GM12873 (cell line): ENCODE results near the gene BACH2.

Experiments
- CTCF ChIP-seq: IDR thresholded peaks from 2 replicates; pipeline ENCODE4 v1.5.1; 2012; ENCODE audit warnings: low read depth, mild to moderate bottlenecking, moderate library complexity, low read length, control low read depth; ENCODE audit not compliant: insufficient read depth; ENCODE audit errors: missing control alignments

Gene BACH2

DNA sequence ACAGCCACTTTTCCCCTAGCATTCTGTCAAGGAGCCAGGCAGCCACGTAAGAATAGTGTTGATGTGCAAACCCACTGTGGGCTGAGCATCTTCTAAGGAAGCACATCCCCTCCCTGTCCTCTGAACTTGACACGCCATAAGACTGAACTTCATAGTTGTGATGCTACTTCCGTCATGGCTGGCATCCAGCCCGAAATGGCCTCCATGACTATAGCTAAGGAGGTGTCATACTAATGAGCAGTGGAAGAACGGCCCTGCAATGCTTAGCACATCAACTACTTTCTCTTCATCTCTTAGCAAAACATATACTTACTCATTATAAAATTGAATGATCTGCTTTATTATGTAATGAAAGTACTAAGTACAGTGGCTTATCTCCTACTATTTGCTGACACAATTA is 292.1 kb downstream of the BACH2 start:
- TF ChIP-seq CTCF: no peak

DNA sequence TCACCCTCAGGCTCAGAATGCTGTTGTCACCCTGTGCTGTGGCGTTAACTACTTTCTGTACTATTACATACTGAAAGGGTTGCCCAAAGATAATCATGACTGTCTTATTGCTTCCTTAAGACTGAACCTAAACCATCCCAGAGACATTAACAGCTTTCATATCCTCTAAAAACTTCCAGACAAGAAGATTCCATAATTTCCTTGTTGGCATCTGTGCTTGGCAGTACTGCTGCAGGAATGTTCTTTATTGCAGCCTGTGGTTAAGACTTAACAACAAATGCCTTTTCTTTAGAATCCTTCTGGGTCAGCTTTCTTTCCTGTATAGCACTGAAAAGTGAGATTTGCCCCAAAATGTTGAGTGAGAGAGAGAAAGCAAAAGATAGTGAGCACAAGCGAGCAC is 292.7 kb downstream of the BACH2 start:
- TF ChIP-seq CTCF: no peak

DNA sequence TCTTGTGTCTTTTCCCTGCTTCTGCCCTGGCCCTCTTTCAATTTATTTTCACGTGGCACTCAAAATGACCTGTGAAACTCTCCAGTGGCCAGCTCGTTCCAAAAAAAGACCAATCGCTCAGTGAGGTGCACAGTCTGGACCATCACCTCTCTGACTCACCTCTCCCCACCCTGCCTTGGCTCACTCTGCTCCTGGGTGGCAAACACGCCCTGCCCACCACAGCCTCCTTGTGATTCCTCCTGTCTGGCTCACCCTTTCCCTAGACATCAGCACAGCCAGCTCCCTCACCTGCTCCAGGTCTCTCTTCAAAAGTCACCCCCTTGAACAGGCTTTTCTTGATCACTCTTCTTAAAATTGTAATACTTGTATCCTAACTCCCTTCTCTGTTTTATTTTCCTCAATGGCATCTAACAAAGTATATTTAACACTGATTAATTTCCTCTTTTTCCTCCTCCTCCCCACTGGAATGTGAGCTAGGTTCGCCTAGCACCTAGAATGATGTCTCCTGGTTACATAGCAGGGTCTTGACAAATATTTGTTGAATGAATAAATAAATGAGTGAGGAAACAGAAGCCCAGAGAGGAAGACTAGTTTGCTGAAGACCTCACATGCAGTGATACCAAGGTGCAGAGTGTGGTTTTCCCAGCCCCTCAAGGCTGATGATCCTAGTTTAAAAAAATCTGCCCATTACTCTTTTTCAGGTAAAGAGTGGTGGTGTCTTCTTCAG is 293.4 kb downstream of the BACH2 start:
- TF ChIP-seq CTCF: no peak

DNA sequence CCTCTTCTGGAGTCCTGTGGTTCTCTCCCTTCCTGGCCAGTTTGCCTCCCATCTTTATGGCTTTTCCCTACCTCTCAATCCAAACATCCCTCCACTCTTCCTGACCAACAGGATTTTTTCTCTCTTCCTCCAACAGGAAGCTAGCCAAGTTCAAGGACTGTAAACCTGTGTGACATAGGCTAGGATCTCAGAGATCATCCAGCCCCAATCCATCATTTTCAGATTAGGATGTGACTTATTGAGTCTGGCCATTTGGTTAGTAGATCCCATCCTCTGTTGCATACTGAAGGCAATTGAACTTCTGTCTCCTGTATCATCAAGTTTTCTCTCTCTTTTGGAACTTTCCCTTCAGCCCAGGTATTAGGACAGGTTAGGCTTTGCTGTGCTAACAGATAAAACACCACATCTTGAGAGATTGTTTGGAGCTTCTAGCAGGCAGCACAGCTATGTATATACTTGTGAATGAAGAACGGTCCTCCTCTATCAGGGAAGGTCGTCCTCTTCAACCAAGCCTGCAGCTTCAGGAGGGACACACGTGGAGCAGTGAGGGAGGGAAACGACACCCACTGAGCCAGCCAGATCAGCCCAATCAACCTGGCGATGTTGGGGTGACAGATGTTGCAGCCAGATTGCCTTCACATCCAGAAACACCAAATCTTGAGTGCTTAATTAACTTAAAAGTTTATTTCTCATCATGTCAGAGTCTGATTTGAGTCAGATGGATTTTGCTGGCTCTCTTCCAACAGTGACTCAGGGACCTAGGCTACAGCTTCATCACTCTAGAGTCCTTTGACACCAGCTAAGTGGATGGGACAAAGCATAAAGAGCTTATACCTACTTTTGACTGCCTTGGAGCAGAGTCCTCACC is 295.5 kb downstream of the BACH2 start:
- TF ChIP-seq CTCF: no peak

GRCh38 chr6:89999945-90000825 is 296.5 kb downstream of the BACH2 start:
- TF ChIP-seq CTCF: no peak

DNA sequence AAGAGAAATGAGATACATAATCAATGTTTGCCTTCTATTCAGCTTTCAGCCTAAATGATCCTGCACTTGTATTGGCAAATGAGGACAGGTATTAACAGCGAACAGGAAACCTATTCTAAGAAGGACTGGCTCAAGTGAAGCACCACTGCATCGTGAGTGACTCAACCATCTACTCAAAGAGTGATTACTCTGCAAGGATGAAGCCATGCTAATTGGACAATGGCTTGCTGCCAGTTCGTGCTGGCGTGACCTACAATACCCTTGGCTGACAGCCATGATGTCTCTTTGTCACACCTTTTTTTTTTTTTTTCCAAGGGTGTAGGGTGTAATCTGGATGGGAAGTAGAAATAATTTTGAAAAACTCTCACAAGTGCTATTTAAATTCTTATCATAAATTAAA is 297.5 kb downstream of the BACH2 start:
- TF ChIP-seq CTCF: no peak
